WERI-Rb-1 (cell line): Measurements from ENCODE around the gene OBSCN.

Source experiments
- DNase-seq: peaks from one replicate; pipeline ENCODE4 v3.0.0-alpha.2; 2020
- H3K27ac ChIP-seq: fragments of 250-450 bp; sonication (Bioruptor Pico); 2 replicates; pipeline ENCODE4 v1.5.1; 2020; ENCODE audit warnings: mild to moderate bottlenecking, moderate library complexity
- H3K27me3 ChIP-seq: fragments of 250-450 bp; sonication (Bioruptor Pico); 2 replicates; pipeline ENCODE4 v1.5.1; 2021; ENCODE audit warnings: mild to moderate bottlenecking, low read depth, moderate library complexity; ENCODE audit not compliant: insufficient read depth, severe bottlenecking
- H3K36me3 ChIP-seq: fragments of 250-450 bp; sonication (Bioruptor Pico); 2 replicates; pipeline ENCODE4 v1.5.1; 2020; ENCODE audit warnings: mild to moderate bottlenecking, moderate library complexity
- H3K4me3 ChIP-seq: 2 replicates; pipeline ENCODE4 v1.5.1; 2011; ENCODE audit warnings: low read depth, mild to moderate bottlenecking, control low read depth, low read length
- H3K9me3 ChIP-seq: fragments of 250-450 bp; sonication (Bioruptor Pico); 2 replicates; pipeline ENCODE4 v1.5.1; 2021; ENCODE audit warnings: mild to moderate bottlenecking, moderate library complexity; ENCODE audit not compliant: severe bottlenecking
- CTCF ChIP-seq: IDR thresholded peaks from 2 replicates; pipeline ENCODE4 v1.5.1; 2011; ENCODE audit warnings: low read depth, mild to moderate bottlenecking, control low read depth, inconsistent platforms, low read length

Gene OBSCN

GRCh38 chr1:228411548-228412430, 203.9 kb downstream of the OBSCN start:
- no peaks in the 10 kb centered on the region for H3K36me3 ChIP-seq
- DNase-seq: no peak
- no peak for TF ChIP-seq CTCF
- no peaks in the 10 kb centered on the region for H3K9me3 ChIP-seq
- H3K27me3 ChIP-seq: no peaks in the 10 kb centered on the region
- no peak overlapping the region for H3K4me3 ChIP-seq
- H3K27ac ChIP-seq: no peak overlapping the region

- Histone ChIP-seq H3K4me3 (no peak overlapping the region), H3K27ac (no peak overlapping the region), H3K36me3 (no peaks in the 10 kb centered on the region), H3K27me3 (no peaks in the 10 kb centered on the region), H3K9me3 (no peaks in the 10 kb centered on the region)
- no peak for DNase-seq
- TF ChIP-seq CTCF: no peak
These were observed 205.6 kb downstream of the OBSCN start for GRCh38 chr1:228413241-228414010.

GRCh38 chr1:228414511-228415211, 206.8 kb downstream of the OBSCN start:
- no peak for TF ChIP-seq CTCF
- H3K4me3 ChIP-seq: no peak overlapping the region
- no peak for DNase-seq
- no peaks in the 10 kb centered on the region for H3K27me3 ChIP-seq
- H3K9me3 ChIP-seq: no peaks in the 10 kb centered on the region
- H3K36me3 ChIP-seq: no peaks in the 10 kb centered on the region
- no peak overlapping the region for H3K27ac ChIP-seq

GRCh38 chr1:228415221-228415620, 207.4 kb downstream of the OBSCN start:
- no peak overlapping the region for H3K4me3 ChIP-seq

DNA sequence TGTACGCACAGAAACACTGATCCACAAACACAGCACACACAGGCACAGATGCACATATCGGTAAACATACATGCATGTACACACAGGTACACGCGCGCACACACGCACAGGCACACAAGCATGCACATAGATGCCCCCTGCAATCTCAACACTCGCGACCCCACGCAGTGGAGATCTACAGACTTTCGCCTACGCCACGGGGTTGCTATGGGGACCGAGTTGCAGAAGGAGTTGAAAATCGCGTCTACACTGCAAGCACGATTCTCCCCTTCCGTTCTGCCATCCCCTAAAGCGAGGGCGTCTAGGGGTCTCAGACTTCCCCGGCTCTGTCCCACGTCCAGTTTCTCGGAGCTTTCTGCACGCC, 208.0 kb downstream of the OBSCN start:
- H3K4me3 ChIP-seq: peak overlapping the region; percentile 56
- DNase-seq: no peak
- TF ChIP-seq CTCF: no peak
- H3K27ac ChIP-seq: peak overlapping the region; percentile 34
- no peaks in the 10 kb centered on the region for H3K27me3 ChIP-seq
- H3K9me3 ChIP-seq: no peaks in the 10 kb centered on the region
- no peaks in the 10 kb centered on the region for H3K36me3 ChIP-seq

More at GRCh38 chr1:228415221-228415620, 207.4 kb downstream of the OBSCN start:
- Histone ChIP-seq H3K27ac (no peak overlapping the region), H3K27me3 (no peaks in the 10 kb centered on the region), H3K36me3 (no peaks in the 10 kb centered on the region), H3K9me3 (no peaks in the 10 kb centered on the region)
- DNase-seq: no peak
- no peak for TF ChIP-seq CTCF
